Fibroblast of the aortic adventitia (primary cell): ENCODE measurements around the gene SCAPER. TPM values are rescaled to one million over a fixed set of nuclear protein-coding genes. Genes with fewer than 3 reads are reported as not detected.
"Not testable (repeated sequence)": the region's sequence is repeated elsewhere in the genome, so short reads cannot be mapped to it uniquely, and the experiment has no call there.

Source experiments
- DNase-seq: peaks from one replicate; pipeline ENCODE4 v3.0.0-alpha.2; 2010; ENCODE audit warnings: low read depth
- H3K4me3 ChIP-seq: 2 replicates; pipeline ENCODE4 v1.5.1; 2011; ENCODE audit warnings: low read depth, mild to moderate bottlenecking, control low read depth, low read length, moderate library complexity
- total RNA-seq: library from RNA; depleted of rRNA; stranded (reverse); fragments of >200 nt; gene quantifications from 2 replicates; pipeline ENCODE4 v1.2.3, GENCODE V29; 2012; ENCODE audit warnings: low replicate concordance
- TF ChIP-seq, protein P1 (sequence below): IDR thresholded peaks from 2 replicates; pipeline ENCODE4 v1.5.1; 2011; ENCODE audit warnings: mild to moderate bottlenecking, low read length, control low read depth, inconsistent platforms; ENCODE audit not compliant: insufficient read depth

The SCAPER gene
- total RNA-seq, 1 donor: 16.3 TPM

DNA sequence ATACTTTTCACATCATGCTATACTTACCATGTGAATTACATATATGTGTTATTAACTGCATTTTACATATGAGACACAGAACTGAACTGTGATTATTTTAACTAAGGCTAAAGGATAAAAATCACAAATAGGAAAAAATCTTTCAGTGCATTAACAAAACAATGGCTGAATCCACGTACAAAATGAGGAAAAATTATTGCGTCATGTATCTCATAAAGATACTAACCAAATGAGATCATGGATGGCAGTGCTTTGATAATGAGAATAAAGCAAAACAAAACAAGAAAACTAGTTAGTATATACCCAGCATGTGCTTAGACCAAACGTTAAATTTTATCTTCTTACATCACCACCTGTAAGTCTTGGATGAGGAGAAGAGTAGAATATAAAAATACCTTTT is 66.0 kb downstream of the SCAPER start:
- H3K4me3 ChIP-seq: no peak overlapping the region
- DNase-seq: no peak
- TF ChIP-seq, protein P1, sequence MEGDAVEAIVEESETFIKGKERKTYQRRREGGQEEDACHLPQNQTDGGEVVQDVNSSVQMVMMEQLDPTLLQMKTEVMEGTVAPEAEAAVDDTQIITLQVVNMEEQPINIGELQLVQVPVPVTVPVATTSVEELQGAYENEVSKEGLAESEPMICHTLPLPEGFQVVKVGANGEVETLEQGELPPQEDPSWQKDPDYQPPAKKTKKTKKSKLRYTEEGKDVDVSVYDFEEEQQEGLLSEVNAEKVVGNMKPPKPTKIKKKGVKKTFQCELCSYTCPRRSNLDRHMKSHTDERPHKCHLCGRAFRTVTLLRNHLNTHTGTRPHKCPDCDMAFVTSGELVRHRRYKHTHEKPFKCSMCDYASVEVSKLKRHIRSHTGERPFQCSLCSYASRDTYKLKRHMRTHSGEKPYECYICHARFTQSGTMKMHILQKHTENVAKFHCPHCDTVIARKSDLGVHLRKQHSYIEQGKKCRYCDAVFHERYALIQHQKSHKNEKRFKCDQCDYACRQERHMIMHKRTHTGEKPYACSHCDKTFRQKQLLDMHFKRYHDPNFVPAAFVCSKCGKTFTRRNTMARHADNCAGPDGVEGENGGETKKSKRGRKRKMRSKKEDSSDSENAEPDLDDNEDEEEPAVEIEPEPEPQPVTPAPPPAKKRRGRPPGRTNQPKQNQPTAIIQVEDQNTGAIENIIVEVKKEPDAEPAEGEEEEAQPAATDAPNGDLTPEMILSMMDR: no peak

DNA sequence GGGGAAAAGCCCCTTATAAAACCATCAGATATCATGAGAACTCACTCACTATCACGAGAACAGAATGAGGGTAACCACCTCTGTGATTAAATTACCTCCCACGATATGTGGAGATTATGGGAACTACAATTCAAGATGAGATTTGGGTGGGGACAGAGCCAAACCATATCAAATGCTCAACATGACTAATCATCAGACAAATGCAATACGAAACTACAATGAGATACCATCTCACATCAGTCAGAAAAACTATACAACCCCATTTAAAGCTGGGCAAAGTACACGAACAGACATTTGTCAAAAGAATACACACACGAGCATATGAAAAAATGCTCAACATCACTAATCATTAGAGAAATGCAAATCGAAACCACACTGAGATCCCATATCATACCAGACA is 67.7 kb downstream of the SCAPER start:
- TF ChIP-seq, protein P1: no peak
- DNase-seq: no peak
- no peak overlapping the region for H3K4me3 ChIP-seq

DNA sequence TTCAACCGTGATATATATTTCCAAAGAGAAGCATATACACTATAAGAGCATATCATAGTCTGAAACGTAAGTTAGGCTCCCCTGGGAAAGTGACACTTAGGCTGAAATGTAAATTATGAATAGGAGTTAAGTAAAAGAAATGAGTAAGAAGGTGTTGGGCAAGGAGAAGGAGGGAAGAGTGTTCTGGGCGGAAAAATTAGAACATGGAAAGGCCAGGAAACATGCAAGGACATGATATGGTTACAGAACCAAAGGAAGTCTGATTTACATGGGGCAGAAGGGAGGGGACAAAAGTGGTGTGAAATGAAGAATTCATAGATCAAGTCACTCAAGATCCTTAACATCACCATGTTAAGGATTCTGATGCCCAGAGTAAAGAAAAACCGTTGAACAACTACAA is 75.2 kb downstream of the SCAPER start:
- H3K4me3 ChIP-seq: no peak overlapping the region
- no peak for DNase-seq
- TF ChIP-seq, protein P1: no peak

DNA sequence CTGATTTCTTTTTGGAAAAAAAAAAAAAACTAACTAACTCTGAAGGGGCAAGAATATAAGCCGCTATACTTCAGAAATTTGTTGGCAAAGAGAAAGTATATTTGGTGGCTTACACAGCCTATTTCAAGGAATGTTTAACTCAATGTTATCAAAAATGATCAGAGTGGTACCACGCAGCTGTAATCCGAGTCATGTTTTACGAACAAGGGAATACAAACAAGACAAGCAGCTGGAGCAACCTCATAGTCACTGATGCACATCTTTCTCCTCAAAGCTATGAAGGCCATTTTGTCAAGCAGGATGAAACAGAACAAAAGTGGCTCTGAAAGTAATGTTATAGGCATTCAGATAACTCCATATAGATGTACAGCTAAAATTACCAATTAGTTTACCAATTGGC is 81.2 kb downstream of the SCAPER start:
- DNase-seq: no peak
- TF ChIP-seq, protein P1: no peak
- H3K4me3 ChIP-seq: no peak overlapping the region

DNA sequence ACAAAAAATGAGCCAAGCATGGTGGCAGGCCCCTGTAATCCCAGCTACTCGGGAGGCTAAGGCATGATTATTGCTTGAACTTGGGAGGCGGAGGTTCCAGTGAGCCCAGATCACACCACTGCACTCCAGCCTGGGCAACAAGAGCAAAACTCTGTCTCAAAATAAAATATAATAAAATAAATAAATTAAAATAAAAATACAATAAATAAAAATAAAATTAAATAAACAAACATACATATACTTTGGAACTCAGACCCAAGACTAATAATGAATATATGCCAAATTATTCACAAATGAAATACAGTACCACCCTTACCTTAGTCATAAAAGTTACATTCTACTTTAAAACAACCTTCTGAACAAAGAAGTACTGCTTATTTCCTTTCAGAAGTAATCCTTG is 81.8 kb downstream of the SCAPER start:
- no peak overlapping the region for H3K4me3 ChIP-seq
- TF ChIP-seq, protein P1: no peak
- no peak for DNase-seq

DNA sequence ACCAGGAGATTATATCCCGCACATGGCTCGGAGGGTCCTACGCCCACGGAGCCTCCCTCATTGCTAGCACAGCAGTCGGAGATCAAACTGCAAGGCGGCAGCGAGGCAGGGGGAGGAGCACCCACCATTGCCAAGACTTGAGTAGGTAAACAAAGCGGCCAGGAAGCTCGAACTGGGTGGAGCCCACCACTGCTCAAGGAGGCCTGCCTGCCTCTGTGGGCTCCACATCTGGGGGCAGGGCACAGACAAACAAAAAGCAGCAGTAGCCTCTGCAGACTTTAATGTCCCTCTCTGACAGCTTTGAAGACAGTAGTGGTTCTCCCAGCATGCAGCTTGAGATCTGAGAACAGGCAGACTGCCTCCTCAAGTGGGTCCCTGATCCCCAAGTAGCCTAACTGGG is 86.2 kb downstream of the SCAPER start:
- not testable (repeated sequence) for DNase-seq, H3K4me3 ChIP-seq

DNA sequence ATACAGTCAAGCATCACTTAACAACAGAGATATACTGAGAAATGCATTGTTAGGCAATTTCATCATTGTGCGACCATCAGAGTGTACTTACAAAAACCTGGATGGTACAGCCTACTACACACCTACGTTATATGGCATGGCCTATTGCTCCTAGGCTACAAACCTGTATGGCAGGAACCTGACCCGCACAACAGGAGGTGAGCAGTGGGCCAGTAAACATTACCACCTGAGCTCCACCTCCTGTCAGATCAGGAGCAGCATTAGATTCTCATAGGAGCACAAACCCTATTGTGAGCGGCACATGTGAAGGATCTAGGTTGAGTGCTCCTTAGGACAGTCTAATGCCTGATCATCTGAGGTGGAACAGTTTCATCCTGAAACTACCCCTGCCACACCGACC is 89.7 kb downstream of the SCAPER start:
- TF ChIP-seq, protein P1: no peak
- DNase-seq: no peak

More for the DNA sequence above, 89.7 kb downstream of the SCAPER start:
- no peak overlapping the region for H3K4me3 ChIP-seq
